ENCODE data around the gene TNFAIP2.

DNA sequence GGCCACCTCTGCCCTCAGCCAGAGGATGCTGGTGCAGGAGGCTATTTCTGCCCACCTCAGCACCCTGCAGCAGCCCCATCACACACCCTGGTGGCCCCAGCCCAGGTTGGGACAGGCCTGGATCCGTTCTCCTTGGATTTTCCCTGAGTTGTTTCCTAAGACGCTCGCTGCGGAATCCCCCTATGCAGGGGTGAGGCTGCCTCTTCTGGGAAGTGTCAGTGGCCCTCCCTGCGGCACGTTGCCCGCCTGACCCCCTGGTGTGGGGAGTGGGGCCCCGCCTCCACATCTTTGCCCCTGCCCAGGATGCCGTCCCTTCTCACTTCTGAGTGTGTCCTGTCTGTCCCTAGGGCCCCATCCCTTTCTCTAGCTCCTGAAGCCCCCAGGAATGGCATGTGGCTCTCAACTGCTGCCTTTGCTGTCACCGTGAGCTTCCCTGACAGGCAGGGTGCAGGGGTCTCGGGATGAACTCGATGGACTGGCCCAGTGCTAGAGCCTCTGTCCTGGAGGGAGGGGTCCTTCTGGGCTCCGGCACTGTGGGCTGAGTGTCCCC, 29.3 kb upstream of the TNFAIP2 start:
- TF ChIP-seq, protein P1, sequence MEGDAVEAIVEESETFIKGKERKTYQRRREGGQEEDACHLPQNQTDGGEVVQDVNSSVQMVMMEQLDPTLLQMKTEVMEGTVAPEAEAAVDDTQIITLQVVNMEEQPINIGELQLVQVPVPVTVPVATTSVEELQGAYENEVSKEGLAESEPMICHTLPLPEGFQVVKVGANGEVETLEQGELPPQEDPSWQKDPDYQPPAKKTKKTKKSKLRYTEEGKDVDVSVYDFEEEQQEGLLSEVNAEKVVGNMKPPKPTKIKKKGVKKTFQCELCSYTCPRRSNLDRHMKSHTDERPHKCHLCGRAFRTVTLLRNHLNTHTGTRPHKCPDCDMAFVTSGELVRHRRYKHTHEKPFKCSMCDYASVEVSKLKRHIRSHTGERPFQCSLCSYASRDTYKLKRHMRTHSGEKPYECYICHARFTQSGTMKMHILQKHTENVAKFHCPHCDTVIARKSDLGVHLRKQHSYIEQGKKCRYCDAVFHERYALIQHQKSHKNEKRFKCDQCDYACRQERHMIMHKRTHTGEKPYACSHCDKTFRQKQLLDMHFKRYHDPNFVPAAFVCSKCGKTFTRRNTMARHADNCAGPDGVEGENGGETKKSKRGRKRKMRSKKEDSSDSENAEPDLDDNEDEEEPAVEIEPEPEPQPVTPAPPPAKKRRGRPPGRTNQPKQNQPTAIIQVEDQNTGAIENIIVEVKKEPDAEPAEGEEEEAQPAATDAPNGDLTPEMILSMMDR (conservative IDR thresholded peaks at IDR 0.05; ENCODE audit: low read depth, low read length) = no peak
- no peak for TF ChIP-seq POLR2A (IDR thresholded peaks at IDR 0.05; ENCODE audit: low read depth, low read length)
- TF ChIP-seq, protein P2, sequence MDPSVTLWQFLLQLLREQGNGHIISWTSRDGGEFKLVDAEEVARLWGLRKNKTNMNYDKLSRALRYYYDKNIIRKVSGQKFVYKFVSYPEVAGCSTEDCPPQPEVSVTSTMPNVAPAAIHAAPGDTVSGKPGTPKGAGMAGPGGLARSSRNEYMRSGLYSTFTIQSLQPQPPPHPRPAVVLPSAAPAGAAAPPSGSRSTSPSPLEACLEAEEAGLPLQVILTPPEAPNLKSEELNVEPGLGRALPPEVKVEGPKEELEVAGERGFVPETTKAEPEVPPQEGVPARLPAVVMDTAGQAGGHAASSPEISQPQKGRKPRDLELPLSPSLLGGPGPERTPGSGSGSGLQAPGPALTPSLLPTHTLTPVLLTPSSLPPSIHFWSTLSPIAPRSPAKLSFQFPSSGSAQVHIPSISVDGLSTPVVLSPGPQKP (IDR thresholded peaks at IDR 0.05; ENCODE audit: borderline replicate concordance, low read depth, low read length) = no peak
- TF ChIP-seq RAD21 (IDR thresholded peaks at IDR 0.05; ENCODE audit: low read length) = no peak

All from IMR-90 (cell line).